Cardiac septum (tissue), 1 donor: Measurements from ENCODE around the gene GLS. TPM values are rescaled to one million over a fixed set of nuclear protein-coding genes. Genes with fewer than 3 reads are reported as not detected.
"Not testable (repeated sequence)": the region's sequence is repeated elsewhere in the genome, so short reads cannot be mapped to it uniquely, and the experiment has no call there.

Experiments used
- DNase-seq: peaks from one replicate; pipeline ENCODE4 v3.0.0-alpha.2; 2020; ENCODE audit warnings: low spot score
- intact Hi-C: fragments of 100-400 bp; cut with DNase I; formaldehyde crosslinking; loops from one replicate; pipeline ENCODE4 v1.14.0; 2022
- total RNA-seq: library from RNA; stranded (reverse); fragmentation: NEBNext Ultra II Directional; extraction: Animal tissue kit (Norgen Biotek cat#: 25700); gene quantifications from one replicate; pipeline ENCODE4 v1.2.1, GENCODE V29; 2021
- donor health status: DM: no; HTN: no; CAD: no.

The GLS gene
- total RNA-seq, 1 donor from 2014 or later = 80.2 TPM

DNA sequence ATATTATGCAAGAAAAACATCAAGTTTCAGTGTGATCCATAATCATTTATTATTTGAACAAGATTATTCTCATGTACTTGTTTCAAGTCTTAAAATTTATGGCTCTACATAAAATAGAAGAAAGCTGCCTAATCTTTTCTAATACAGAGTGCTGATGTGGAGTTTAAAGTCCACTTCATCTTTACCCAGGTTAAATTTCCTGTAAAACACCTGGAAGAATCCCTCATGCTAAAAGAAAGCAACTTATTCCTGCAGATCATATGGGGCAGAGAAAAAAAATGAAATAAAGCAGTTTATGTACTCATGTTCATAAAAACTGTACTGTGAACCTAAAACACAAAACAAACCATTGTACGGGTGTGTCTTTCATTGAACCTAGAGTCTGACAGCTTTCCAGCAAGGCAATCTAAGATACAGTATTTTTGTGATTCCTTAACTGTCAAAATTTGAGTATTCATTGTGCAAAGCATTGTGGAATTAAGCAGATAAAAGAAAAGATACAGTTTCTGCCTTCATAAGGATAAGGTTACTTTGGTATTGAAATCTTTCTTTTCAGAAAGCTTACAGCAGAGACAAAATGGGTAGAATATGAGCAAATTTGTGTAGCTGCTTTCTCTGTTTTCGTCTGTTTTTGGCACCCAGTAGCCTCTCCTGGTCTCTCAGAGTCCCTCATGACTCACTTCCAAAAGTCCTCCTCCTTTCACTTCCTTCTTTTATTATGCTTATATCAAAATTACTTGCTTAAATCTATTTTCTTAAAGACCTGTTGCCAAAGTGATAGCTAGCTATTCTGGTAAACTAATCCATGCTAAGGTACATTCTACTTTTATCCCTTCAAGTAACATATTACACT, 26.9 kb upstream of the GLS start:
- intact Hi-C loops = loop anchor here (10.0 kb wide), 1 partner anchor 91 kb away; no protein-coding TSS in a partner anchor

DNA sequence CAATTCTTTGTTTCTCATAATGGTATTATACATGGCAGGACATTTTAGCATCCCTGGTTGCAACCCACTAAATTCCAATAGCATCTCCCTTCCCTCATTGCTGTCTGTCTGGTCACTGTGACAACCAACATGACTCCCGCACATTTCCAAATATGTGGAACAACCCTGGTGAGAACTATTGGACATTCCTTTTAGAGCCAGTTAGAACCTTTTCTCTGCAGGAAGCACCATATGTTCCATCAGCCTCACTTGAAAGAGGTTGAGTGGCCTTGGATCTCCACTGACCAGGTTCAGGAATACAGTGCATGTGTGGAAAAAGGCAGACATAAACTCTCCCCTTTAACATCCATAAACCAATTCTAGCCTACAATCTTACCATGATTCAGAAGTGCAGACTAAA, 25.9 kb upstream of the GLS start:
- no peak for DNase-seq
- intact Hi-C loops = loop anchor here (10.0 kb wide), 1 partner anchor 90 kb away; no protein-coding TSS in a partner anchor

More for the DNA sequence above, 26.9 kb upstream of the GLS start:
- DNase-seq = no peak

DNA sequence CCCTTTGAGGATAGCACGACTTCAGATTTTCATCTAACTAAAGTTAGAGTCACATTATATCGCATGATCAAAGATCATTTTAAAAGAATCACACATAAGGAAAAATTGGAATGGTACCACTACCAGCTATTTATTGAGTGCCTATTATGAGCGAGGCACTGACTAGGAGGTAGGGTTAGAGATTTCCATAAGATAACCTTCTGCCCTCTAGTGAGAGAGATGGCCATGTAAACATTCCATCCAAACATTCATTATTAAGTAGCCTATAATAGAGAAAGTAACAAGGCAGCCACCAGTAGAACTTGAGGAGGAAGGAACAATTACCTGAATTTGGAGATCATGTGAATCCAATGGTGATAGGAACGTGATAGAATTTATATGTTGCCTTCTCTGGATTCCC, 25.4 kb upstream of the GLS start:
- no peak for DNase-seq
- intact Hi-C loops = loop anchor here (10.0 kb wide), 1 partner anchor 90 kb away; no protein-coding TSS in a partner anchor

DNA sequence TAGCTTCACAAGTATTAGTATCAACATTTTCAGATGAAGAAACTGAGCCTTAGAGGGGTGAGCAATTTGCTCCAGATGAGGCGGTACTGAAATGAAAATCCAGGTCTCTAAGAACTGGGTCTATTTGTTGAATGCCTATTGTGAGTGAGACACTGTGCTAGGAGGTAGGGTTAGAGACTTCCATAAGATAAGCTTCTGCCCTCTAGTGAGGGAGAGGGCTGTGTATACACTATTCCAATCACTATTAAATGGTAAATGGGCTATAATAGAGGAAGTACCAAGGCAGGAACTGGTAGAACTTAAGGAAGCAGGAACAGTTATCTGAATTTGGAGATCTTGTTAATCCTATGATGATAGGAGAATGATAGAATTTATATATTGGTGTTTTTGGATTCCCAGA, 23.6 kb upstream of the GLS start:
- no peak for DNase-seq
- intact Hi-C loops = loop anchor here (10.0 kb wide), 1 partner anchor 88 kb away; no protein-coding TSS in a partner anchor

DNA sequence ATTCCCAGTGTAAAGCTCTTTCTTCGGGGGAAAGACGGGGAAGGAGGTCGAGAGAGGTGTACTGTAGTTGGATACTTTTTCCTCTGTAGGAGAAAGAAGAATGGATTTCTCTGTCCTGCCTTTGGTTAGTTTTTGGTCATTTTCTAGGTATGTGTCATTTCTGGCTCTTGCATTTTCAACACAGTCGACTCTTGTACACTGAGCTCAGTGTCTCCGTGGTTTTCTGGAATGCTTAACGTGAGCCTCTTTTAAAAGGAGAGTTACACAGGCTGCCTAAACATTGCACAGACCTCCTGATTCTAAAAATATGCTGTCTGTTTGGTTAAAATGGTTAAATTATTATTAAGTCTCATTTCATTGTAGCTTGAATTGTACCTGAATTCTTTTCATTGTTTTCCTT, 21.8 kb upstream of the GLS start:
- DNase-seq = no peak
- intact Hi-C loops = loop anchor here (10.0 kb wide), 1 partner anchor 86 kb away; no protein-coding TSS in a partner anchor

DNA sequence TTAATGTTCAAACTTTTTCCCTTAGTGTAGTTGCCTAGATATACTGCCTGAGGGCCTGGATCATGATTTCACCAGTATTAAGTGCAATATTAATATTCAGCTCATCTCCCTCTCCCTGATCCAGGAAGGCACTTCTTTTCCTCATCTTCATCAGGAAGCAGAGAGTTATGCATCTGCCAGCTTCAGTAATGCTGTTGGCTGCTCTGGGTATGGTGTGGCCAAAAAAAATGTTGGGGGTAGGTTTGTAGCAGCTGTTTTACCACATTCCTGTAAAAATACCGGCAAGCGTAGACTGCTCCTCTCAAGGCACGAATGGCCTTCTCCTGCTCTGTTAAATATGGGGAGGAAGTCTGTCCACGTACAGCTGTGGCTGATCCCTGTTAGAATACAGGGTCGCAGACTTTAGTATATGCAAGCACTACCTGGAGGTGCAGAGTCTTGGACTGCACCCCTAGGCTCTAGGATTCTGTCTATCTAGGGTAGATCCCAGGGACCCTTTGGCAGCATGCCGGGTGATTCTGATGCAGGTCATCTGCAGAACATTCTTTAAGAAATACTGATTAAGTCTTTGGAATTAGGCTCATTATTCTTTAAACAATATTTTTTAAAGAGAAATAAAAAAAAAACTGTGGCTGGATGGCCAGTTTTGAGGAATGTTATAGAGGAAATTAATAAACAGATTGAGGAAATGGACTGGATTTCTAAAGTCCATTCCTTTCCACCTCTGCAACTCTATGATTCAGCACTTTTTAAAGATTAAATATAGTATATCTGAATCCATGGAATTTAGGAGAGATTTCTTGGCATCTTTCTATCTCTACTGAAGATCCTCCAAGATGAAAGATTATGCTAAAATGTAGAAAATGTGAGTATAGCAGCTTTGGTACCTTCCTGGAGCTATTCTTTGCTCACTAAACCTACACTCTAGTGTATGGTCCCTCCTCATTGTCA, 21.0 kb upstream of the GLS start:
- DNase-seq = no peak
- intact Hi-C loops = loop anchor here (10.0 kb wide), 1 partner anchor 85 kb away; no protein-coding TSS in a partner anchor

DNA sequence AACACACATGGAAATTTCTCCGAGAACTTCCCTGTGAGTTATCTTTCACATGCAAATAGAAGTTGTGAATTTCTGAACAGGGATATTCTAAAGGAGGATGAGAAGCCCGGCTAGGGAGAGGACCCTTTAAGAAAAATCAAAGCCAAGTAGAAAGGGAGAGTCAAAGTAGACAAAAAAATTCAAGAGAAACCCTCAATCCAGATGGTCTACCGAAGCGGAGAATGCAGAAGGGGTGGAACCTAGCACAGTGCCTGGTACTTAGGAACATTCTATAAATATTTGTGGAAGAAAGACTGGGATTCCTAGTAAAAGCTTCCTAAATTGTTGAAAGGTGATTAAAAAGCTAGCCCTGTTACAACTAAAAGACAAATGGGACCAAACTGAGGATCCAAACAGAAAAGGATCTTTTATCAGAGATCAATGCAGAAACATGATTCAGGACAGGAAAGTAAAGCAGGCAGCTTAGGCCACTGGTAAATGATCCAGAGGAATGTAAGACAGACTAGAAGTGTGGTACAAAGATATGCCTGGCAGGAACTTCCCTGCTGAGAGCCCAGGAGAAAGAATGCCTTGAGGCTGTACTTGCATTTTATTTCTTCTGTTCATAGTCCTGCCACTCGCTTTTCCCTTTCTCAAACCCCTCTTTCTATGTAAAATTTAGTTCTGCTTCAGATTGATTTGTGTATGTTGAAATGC, 19.5 kb upstream of the GLS start:
- intact Hi-C loops = no loop called here
- no peak for DNase-seq

DNA sequence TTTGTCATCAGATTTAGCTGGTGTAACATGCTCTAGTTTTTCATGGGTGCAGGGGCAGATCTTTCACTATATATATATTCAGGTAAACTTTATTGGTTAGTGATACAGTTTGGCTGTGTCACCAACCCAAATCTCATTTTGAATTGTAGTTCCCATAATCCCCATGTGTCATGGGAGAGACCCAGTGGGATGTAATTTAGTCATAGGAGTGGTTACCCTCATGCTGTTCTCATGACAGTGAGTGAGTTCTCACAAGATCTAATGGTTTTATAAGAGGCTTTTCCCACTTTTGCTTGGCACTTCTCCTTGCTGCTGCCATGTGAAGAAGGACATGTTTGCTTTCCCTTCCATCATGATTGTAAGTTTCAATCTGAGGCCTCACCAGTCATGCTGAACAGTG, 18.5 kb upstream of the GLS start:
- intact Hi-C loops, DNase-seq: not testable (repeated sequence)

DNA sequence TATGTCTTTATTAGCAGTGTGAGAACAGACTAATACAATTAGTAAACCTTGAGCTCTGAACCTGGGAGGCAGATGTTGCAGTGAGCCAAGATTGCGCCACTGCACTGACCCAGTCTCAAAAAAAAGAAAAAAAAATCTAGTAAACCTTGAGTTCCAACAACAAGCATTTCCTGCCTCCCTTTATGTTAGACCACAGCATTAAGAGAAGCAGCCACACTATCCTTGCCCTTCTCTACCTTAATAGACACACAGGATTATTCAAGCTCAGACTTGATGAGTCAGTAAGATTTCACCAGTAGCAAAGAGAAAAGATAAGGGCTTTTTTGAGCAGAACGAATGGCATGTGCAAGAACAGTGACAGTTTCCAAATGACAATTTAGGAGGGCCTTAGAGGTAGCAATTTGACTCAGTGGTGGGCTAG, 18.0 kb upstream of the GLS start:
- intact Hi-C loops = no loop called here
- no peak for DNase-seq

DNA sequence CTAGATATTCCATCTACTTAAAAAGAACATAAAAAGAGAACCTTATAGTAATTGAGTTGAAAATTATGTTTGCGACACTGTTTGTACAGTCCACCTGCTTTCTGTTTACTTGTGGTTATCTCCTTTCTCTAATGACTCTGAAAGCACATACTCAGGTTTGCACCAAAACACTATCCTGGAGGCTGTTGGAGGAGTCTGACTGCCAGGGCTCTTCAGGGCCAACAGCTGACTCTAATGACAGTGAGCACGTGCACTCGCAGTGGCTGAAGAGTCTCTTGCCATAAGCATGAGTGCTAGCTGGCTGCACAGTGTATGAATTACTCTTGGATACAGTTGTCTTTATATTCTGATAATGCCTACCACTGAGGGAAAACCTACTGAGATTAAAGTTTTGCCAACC, 16.7 kb upstream of the GLS start:
- no peak for DNase-seq

DNA sequence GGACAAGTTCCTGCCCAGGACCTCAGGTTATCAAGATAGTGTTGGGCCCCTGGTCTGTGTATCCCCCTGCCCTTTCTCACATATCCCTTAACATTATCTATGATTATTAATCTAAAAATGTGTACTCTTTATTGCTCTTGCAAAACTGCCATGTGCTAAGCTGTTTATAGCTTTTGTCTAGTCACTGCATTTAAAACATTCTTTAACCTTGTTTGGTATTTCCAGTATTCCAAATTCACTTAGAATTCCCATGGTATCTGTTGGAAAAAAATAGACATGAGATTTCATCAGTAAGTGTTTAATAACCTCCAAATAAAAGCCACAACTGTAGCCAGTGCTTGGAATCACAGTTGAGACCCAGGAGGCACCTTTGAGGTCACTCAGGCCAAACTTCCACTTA, 16.2 kb upstream of the GLS start:
- DNase-seq = no peak
- intact Hi-C loops = no loop called here

More for the DNA sequence above, 16.7 kb upstream of the GLS start:
- intact Hi-C loops = no loop called here

DNA sequence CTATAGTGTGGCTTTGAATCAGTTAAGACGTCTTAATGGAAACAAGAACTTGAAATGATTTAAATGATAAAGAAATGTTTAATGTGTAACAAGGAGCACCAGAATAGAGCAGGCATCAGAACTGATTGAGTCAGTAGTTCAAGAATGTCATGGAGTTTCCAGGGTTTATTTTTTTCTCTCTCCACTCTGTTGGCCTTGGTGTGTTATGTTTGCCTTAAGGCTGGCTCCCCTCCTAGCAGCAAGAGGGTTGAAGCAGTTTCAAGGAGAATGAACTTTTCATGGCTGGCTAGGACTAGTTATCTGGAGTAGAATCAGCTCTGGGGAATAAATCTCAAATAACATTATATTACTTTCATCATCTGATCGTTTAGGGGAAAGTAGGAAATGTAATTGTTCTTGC, 13.4 kb upstream of the GLS start:
- intact Hi-C loops = no loop called here
- DNase-seq = no peak

DNA sequence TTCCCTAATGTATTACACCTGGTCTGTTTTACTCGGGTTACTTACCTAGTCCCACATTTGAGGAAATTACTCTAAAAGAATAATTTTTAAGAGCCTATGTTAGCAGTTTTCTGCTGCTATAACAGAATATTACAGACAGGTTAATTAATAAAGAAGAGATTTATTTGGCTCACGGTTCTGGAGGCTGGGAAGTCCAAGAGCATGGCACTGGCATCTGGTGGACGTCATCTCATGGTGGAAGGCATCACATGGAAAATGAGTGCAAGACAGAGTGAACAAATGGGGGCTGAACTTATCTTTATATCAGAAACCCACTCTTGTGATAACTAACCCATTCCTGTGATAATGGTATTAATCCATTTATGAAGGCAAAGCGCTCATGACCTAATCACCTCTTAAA, 12.8 kb upstream of the GLS start:
- intact Hi-C loops = no loop called here
- DNase-seq = no peak

DNA sequence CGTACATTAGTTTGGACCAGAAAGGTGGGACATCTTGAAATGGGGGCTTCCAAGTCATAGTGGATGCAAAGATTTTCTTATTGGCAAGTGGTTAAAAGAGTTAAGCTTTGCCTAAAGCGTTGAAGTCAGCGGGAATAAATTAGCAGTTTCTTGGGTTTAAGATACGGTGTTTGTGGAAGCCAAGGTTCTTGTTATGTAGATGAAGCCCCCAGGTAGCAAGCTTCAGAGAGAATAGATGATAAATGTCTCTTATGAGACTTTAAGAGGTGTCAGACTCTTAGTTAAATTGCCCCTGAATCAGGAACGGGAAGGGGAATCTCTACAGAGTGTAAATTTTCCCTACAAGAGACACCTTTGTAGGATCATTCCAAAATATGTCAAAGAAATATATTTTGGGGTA, 10.9 kb upstream of the GLS start:
- DNase-seq = no peak
- intact Hi-C loops = no loop called here

DNA sequence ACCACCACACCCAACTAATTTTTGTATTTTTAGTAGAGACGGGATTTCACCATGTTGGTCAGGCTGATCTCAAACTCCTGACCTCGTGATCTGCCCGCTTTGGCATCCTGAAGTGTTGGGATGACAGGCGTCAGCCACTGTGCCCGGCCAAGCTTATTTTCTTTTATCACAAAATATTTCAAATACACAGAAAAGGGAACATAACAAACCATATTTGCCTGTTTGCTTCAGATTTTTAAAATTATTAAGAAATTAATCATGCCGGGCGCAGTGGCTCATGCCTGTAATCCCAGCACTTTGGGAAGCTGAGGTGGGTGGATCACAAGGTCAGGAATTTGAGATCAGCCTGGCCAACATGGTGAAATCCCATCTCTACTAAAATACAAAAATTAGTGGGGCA, 7.2 kb upstream of the GLS start:
- DNase-seq, intact Hi-C loops: not testable (repeated sequence)

DNA sequence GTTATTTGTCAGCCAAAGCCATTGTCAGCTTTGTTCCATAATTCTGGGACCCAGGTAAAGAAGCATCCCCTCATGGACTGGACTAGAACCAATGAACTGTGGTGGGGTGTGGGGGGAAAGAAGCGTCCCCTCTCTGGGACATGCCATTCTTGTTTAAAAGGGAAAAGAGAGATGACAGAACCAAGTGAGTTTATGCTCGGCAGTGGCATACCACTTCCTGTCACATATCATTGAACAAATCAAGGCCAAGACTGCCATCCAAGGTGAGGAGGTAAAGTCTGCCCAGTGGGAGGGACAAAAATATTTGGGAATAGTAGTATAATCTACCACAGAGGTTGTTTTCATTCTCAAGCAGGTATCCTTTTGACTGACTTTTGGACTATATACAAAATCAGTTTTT, 4.7 kb upstream of the GLS start:
- DNase-seq = no peak
- intact Hi-C loops = no loop called here

DNA sequence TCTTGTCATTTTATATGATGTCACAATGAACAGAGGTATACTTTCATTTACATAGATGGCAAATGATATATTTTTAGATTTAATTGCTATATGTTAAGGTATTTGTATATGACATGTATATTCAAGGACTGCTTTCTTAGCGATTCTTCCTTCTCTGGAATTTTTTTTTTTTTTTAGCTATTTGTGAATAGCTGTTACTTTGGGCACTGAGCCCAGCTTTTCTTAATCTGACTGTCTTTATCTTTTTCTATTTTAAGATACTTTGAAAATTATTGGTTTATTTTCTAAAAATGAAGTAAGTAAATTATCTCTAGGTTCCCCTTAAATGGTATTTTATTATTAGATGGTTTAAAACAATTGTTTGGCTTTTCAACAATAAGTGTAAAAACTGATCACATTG, 4.0 kb upstream of the GLS start:
- DNase-seq = no peak
- intact Hi-C loops = no loop called here

DNA sequence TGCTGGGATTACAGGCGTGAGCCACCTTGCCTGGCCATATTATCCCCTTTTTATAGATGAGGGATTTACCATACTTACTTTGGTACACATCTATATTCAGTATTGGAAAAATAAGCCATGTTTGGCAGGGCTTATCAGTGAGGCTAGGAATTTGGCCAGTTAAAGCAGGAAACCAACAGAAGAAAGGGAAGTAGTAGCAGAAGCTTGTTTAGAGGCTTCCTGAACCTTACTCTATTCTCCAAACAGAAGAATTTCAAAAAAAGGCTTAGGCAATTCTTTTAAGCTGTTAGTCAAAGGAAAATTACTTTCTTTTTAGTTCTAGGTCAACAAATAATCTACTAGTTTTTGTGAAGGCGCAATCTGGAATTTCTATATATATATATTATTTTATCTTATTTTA, 3.2 kb upstream of the GLS start:
- intact Hi-C loops = no loop called here
- DNase-seq = no peak
